Liver (tissue), 9 donors: ENCODE data around the gene DNAH17. TPM values are rescaled to one million over a fixed set of nuclear protein-coding genes. Genes with fewer than 3 reads are reported as not detected.

ENCODE experiments used
- DNase-seq: peaks from one replicate; pipeline ENCODE4 v3.0.0-alpha.2; 2017; ENCODE audit warnings: low spot score
- H3K27ac ChIP-seq, 2 donors: one replicate each; pipeline ENCODE4 v1.7.0; 2013; ENCODE audit warnings: inconsistent platforms in 2 of 2, low read length in 2 of 2, control low read depth in 1 of 2, low read depth in 1 of 2, mild to moderate bottlenecking in 1 of 2
- H3K27me3 ChIP-seq, 4 donors: one replicate each; pipeline versions ENCODE4 v1.6.1 to v1.7.0; 2013; ENCODE audit warnings: low read length in 3 of 4, inconsistent platforms in 1 of 4, mild to moderate bottlenecking in 1 of 4, moderate library complexity in 1 of 4; ENCODE audit not compliant: control insufficient read depth in 4 of 4, insufficient read depth in 4 of 4
- H3K36me3 ChIP-seq, 4 donors: one replicate each; pipeline versions ENCODE4 v1.6.1 to v1.7.0; 2013; ENCODE audit warnings: low read length in 3 of 4, mild to moderate bottlenecking in 3 of 4, low read depth in 1 of 4, moderate library complexity in 1 of 4; ENCODE audit not compliant: control insufficient read depth in 4 of 4, insufficient read depth in 3 of 4
- H3K4me1 ChIP-seq, 4 donors: one replicate each; pipeline versions ENCODE4 v1.6.1 to v1.7.0; 2013; ENCODE audit warnings: low read length in 3 of 4, mild to moderate bottlenecking in 3 of 4, moderate library complexity in 1 of 4; ENCODE audit not compliant: control insufficient read depth in 4 of 4, insufficient read depth in 4 of 4
- H3K4me3 ChIP-seq, 3 donors: one replicate each; pipeline versions ENCODE4 v1.6.1 to v1.7.0; 2013; ENCODE audit warnings: low read length in 3 of 3, control low read depth in 1 of 3, low read depth in 1 of 3, mild to moderate bottlenecking in 1 of 3
- H3K9ac ChIP-seq, 2 donors: one replicate each; pipeline ENCODE4 v1.7.0; 2013; ENCODE audit warnings: low read length in 2 of 2, mild to moderate bottlenecking in 2 of 2, moderate library complexity in 2 of 2, control low read depth in 1 of 2, low read depth in 1 of 2
- H3K9me3 ChIP-seq, 4 donors: one replicate each; pipeline versions ENCODE4 v1.6.1 to v1.7.0; 2013; ENCODE audit warnings: low read length in 3 of 4; ENCODE audit not compliant: control insufficient read depth in 4 of 4
- ATF3 ChIP-seq: IDR thresholded peaks from 2 replicates; pipeline ENCODE4 v1.6.1; 2016; ENCODE audit warnings: antibody characterized with exemption
- CTCF ChIP-seq: fragments of 150-350 bp; IDR thresholded peaks from 2 replicates; pipeline ENCODE4 v1.5.1; 2017; ENCODE audit warnings: improper control_type of control experiment, low read depth, low read length; ENCODE audit not compliant: missing input control
- EGR1 ChIP-seq, 2 donors: IDR thresholded peaks; 2 replicates each; pipeline ENCODE4 v1.6.1; 2016 to 2018; ENCODE audit warnings: antibody characterized with exemption in 2 of 2, low read depth in 2 of 2
- FOXA1 ChIP-seq: IDR thresholded peaks from 2 replicates; pipeline ENCODE4 v1.6.1; 2016; ENCODE audit warnings: antibody characterized with exemption
- FOXA2 ChIP-seq: IDR thresholded peaks from 2 replicates; pipeline ENCODE4 v1.6.1; 2016; ENCODE audit warnings: antibody characterized with exemption
- GABPA ChIP-seq, 2 donors: IDR thresholded peaks in 1 of 2; conservative IDR thresholded peaks in 1 of 2; 2 replicates each; pipeline ENCODE4 v1.6.1; 2016; ENCODE audit warnings: antibody characterized with exemption in 2 of 2, mild to moderate bottlenecking in 1 of 2, moderate library complexity in 1 of 2
- HNF4A ChIP-seq, 2 donors: conservative IDR thresholded peaks; 2 replicates each; pipeline ENCODE4 v1.6.1; 2016; ENCODE audit warnings: antibody characterized with exemption in 2 of 2, mild to moderate bottlenecking in 2 of 2
- HNF4G ChIP-seq: IDR thresholded peaks from 2 replicates; pipeline ENCODE4 v1.6.1; 2016; ENCODE audit warnings: antibody characterized with exemption
- JUND ChIP-seq, 2 donors: IDR thresholded peaks; 2 replicates each; pipeline ENCODE4 v1.6.1; 2016; ENCODE audit warnings: antibody characterized with exemption in 2 of 2
- MAX ChIP-seq: IDR thresholded peaks from 2 replicates; pipeline ENCODE4 v1.6.1; 2016; ENCODE audit warnings: antibody characterized with exemption
- NR2F2 ChIP-seq: IDR thresholded peaks from 2 replicates; pipeline ENCODE4 v1.6.1; 2016; ENCODE audit warnings: antibody characterized with exemption
- RAD21 ChIP-seq, 2 donors: IDR thresholded peaks; 2 replicates each; pipeline ENCODE4 v1.6.1; 2016; ENCODE audit warnings: antibody characterized with exemption in 2 of 2, mild to moderate bottlenecking in 2 of 2
- REST ChIP-seq: IDR thresholded peaks from 2 replicates; pipeline ENCODE4 v1.6.1; 2016; ENCODE audit warnings: antibody characterized with exemption, mild to moderate bottlenecking
- RXRA ChIP-seq, 2 donors: IDR thresholded peaks; 2 replicates each; pipeline ENCODE4 v1.6.1; 2017 to 2018; ENCODE audit warnings: antibody characterized with exemption in 2 of 2, mild to moderate bottlenecking in 1 of 2
- SP1 ChIP-seq: IDR thresholded peaks from 2 replicates; pipeline ENCODE4 v1.6.1; 2018; ENCODE audit warnings: antibody characterized with exemption, mild to moderate bottlenecking
- TAF1 ChIP-seq: conservative IDR thresholded peaks from 2 replicates; pipeline ENCODE4 v1.6.1; 2016; ENCODE audit warnings: antibody characterized with exemption, mild to moderate bottlenecking
- YY1 ChIP-seq: IDR thresholded peaks from 2 replicates; pipeline ENCODE4 v1.6.1; 2016; ENCODE audit warnings: antibody characterized with exemption, mild to moderate bottlenecking
- ZBTB33 ChIP-seq: IDR thresholded peaks from 2 replicates; pipeline ENCODE4 v1.6.1; 2016; ENCODE audit warnings: antibody characterized with exemption
- WGBS: extraction: QIAGEN DNeasy Blood & Tissue Kit; methylation state at CpG from one replicate; pipeline ENCODE4 v1.1.7; 2013; 5-methylcytosine and 5-hydroxymethylcytosine counted together
- polyA plus RNA-seq, 2 donors: library from polyadenylated mRNA; stranded (reverse) in 1 of 2; unstranded in 1 of 2; fragments of 200-250 nt in 1 of 2; fragments of >200 nt in 1 of 2; fragmentation: Nextera tagmentation in 1 of 2; extraction: Ambion mirVana in 1 of 2; gene quantifications; one replicate each; pipeline versions ENCODE4 v1.2.1 to v1.2.3, GENCODE V29; 2013 to 2015
- total RNA-seq, 2 donors: library from RNA; depleted of rRNA; stranded (reverse); fragments of >200 nt; gene quantifications; one replicate each; pipeline ENCODE4 v1.2.3, GENCODE V29; 2014
- donor health status: healthy.
- donor health status: healthy.
- donor health status: healthy.
- donor health status: healthy.
- donor health status: healthy.

DNAH17 gene
- total and polyA plus RNA-seq, 4 donors: 0.09 to 0.79 TPM; not detected in 2

GRCh38 chr17:78621720-78622490, 44.7 kb upstream of the DNAH17 start:
- WGBS: 90% methylated on average over 26 of the region's 26 CpGs
- H3K4me1 ChIP-seq: no peaks in the 10 kb centered on the region
- H3K36me3 ChIP-seq: no peaks in the 10 kb centered on the region
- no peaks in the 10 kb centered on the region for H3K27me3 ChIP-seq
- no peak for TF ChIP-seq MAX
- TF ChIP-seq GABPA (IDR thresholded peaks at IDR 0.05 in 1 of 2, conservative IDR thresholded peaks at IDR 0.05 in 1 of 2): no peak
- TF ChIP-seq SP1: no peak
- no peak for TF ChIP-seq RAD21 (IDR thresholded peaks at IDR 0.05)
- TF ChIP-seq HNF4G: no peak
- TF ChIP-seq JUND (IDR thresholded peaks at IDR 0.05): no peak
- TF ChIP-seq CTCF: no peak
- no peak for TF ChIP-seq REST
- no peak for TF ChIP-seq EGR1 (IDR thresholded peaks at IDR 0.05; ENCODE audit: low read depth in 2 of 2)
- no peak for TF ChIP-seq ZBTB33
- no peak for TF ChIP-seq RXRA (IDR thresholded peaks at IDR 0.05)
- H3K9me3 ChIP-seq: no peaks in the 10 kb centered on the region
- H3K9ac ChIP-seq: no peak overlapping the region
- no peak overlapping the region for H3K27ac ChIP-seq
- H3K4me3 ChIP-seq: no peak overlapping the region
- DNase-seq: no peak

- Histone ChIP-seq H3K36me3 (no peaks in the 10 kb centered on the region), H3K4me1 (no peaks in the 10 kb centered on the region), H3K4me3 (no peak overlapping the region), H3K9me3 (no peaks in the 10 kb centered on the region), H3K27ac (no peak overlapping the region), H3K9ac (no peak overlapping the region), H3K27me3 (no peaks in the 10 kb centered on the region)
- TF ChIP-seq GABPA (IDR thresholded peaks at IDR 0.05 in 1 of 2, conservative IDR thresholded peaks at IDR 0.05 in 1 of 2): no peak
- TF ChIP-seq HNF4A (conservative IDR thresholded peaks at IDR 0.05): no peak
- no peak for TF ChIP-seq RXRA (IDR thresholded peaks at IDR 0.05)
- TF ChIP-seq ATF3: no peak
- no peak for TF ChIP-seq ZBTB33
- no peak for TF ChIP-seq FOXA1
- no peak for TF ChIP-seq EGR1 (IDR thresholded peaks at IDR 0.05; ENCODE audit: low read depth in 2 of 2)
- no peak for TF ChIP-seq TAF1
- TF ChIP-seq NR2F2: no peak
- TF ChIP-seq YY1: no peak
- TF ChIP-seq RAD21 (IDR thresholded peaks at IDR 0.05): no peak
- TF ChIP-seq FOXA2: no peak
- no peak for TF ChIP-seq MAX
- no peak for TF ChIP-seq JUND (IDR thresholded peaks at IDR 0.05)
- 82% methylated on average over 5 of the region's 5 CpGs for WGBS
- DNase-seq: no peak
Observed at GRCh38 chr17:78620099-78620498, 42.9 kb upstream of the DNAH17 start.
